ENCODE measurements around the gene PLSCR3.
"Not testable (repeated sequence)": the region's sequence is repeated elsewhere in the genome, so short reads cannot be mapped to it uniquely, and the experiment has no call there.

The PLSCR3 gene

DNA sequence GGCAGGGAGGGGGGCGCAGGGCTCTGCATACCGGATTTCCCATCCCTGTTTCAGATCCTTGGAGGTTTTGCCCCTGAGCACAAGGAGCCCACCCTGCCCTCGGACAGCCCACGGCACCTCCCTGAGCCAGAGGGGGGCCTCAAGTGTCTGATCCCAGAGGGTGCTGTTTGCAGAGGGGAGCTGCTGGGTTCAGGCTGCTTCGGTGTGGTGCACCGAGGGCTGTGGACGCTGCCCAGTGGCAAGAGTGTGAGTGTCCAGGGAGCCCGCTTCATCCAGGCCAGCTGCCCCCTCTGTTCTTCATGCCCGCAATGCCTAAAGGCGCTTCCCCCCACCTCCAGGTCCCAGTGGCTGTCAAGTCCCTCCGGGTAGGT lies 11.0 kb downstream of the PLSCR3 start:
- FAIRE-seq (no peak), DNase-seq (ENCODE audit: insufficient read length, low spot score) (no peak)

DNA sequence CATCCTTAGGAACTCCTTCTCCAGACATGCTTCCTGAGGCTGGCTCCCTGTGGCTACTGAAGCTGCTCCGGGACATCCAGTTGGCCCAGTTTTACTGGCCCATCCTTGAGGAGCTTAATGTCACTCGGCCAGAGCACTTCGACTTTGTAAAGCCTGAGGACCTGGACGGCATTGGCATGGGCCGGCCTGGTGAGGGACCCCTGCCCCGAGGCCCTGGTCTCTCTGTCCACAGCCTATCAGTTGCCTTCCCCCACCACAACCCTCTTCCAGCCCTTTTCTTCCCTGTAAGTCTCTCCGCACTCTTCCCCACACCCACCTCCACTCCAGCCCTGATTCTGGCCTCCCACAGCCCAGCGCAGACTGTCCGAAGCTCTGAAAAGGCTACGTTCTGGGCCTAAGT lies 11.4 kb downstream of the PLSCR3 start:
- FAIRE-seq: no peak
- no peak for DNase-seq (ENCODE audit: insufficient read length, low spot score)

GRCh38 chr17:7380855-7381683 lies 13.3 kb downstream of the PLSCR3 start, which contains the start of gene TNK1:
Gene TNK1, plus strand, starts transcription at chr17:7381089. Its CDS starts 1,838 bp downstream, at chr17:7382927.
- no peak for FAIRE-seq
- no peak for DNase-seq (ENCODE audit: insufficient read length, low spot score)

DNA sequence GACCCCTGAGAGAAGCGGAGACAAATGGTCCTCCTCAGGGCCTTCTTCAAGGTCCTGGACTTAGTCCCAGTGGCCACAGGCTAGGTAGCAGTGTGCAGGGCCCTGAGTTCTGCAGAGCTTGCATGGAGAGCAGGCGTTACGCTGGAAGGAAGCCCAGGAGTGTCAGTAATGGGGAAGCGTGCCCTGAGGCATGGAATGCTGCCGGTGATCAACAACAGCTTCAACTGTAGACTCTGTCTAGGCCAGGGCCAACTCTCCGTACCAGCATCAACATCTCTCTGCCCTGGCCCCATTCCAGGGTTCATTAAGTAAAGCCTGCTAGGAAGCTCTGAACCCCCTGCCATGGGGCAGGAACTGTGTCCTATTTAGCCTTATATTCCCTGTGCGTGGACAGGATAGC lies 14.0 kb downstream of the PLSCR3 start:
- FAIRE-seq (no peak), DNase-seq (ENCODE audit: insufficient read length, low spot score) (no peak)

DNA sequence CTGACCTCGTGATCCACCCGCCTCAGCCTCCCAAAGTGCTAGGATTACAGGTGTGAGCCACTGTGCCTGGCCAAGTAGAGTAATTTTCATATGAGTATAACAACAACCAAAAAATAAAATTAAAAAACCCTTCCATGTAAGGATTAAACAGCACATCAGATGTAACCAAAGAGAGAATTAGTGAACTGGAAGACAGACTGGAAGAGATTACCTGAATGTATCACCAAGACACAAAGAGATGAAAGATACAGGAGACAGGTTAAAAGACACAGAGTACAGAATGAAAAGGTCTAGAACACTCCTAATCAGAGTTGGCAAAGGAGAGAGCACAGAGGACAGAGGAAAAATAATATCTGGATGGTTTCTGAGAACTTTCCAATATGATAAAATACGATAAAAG lies 15.2 kb downstream of the PLSCR3 start:
- FAIRE-seq: no peak
- DNase-seq (ENCODE audit: insufficient read length, low spot score): no peak

DNA sequence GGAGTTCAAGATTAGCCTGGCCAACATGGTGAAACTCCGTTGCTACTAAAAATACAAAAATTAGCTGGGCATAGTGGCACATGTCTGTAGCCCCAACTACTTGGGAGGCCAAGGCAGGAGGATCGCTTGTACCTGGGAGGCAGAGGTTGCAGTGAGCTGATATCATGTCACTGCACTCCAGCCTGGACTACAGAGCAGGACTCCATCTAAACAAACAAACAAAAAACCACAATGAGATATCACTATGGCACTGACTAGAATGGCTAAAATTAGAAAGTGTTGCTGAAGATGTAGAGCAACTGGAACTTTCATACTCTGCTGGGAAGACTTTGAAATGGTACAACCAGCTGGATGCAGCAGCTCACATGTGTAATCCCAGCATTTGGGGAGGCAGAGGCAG lies 20.0 kb downstream of the PLSCR3 start:
- FAIRE-seq: no peak
- DNase-seq (ENCODE audit: insufficient read length, low spot score): no peak

GRCh38 chr17:7370853-7371252 lies 23.5 kb downstream of the PLSCR3 start:
- DNase-seq (ENCODE audit: insufficient read length, low spot score) (no peak), FAIRE-seq (no peak)

GRCh38 chr17:7369825-7370224 lies 24.5 kb downstream of the PLSCR3 start:
- FAIRE-seq (no peak), DNase-seq (ENCODE audit: insufficient read length, low spot score) (no peak)

DNA sequence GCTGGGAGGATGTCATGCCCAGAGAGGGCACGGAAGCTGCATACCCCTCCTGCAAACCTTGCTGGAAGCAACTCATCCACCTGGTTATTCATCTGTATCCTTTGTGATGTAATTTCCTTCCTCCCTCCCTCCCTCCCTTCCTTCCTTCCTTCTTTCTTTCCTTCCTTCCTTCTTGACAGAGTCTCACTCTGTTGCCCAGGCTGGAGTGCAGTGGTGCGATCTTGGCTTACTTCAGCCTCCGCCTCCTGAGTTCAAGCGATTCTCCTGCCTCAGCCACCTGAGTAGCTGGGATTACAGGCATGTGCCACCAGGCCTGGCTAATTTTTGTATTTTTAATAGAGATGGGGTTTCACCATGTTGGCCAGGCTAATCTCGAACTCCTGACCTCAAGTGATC lies 25.7 kb downstream of the PLSCR3 start:
- not testable (repeated sequence) for DNase-seq (ENCODE audit: insufficient read length, low spot score); FAIRE-seq

DNA sequence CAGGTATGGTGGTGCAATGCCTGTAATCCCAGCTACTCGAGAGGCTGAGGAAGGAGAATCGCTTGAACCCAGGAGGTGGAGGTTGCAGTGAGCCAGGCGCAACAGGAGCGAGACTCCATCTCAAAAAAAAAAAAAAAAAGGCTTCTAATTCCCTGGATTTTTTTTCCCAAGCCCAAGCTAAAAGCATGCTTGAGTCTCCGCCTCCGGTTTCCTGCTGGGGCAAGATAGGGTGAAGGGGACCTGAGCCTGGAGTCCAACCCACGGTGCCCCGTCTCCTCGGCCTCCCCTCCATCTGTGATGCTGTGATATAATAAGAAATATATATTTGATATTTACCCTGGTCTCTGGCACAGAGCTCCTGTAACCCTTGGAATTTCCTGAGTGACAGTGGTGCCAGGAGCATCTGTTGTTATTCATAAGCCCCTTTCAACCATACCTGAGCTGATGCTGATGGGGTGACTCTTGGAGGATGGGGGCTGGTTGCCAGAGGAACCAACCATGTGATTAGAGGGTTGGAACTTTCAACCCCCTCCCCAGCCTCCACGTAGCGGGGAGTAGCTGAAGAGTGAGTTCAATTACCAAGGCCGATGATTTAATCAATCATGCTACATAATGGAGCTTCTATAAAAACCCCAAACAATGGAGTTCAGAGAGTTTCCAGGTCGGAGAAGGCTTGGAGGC lies 26.3 kb downstream of the PLSCR3 start:
- no peak for FAIRE-seq

GRCh38 chr17:7367083-7367482 lies 27.2 kb downstream of the PLSCR3 start:
- no peak for DNase-seq (ENCODE audit: insufficient read length, low spot score)
- no peak for FAIRE-seq

More for the DNA sequence above, 26.3 kb downstream of the PLSCR3 start:
- DNase-seq (ENCODE audit: insufficient read length, low spot score): no peak

DNA sequence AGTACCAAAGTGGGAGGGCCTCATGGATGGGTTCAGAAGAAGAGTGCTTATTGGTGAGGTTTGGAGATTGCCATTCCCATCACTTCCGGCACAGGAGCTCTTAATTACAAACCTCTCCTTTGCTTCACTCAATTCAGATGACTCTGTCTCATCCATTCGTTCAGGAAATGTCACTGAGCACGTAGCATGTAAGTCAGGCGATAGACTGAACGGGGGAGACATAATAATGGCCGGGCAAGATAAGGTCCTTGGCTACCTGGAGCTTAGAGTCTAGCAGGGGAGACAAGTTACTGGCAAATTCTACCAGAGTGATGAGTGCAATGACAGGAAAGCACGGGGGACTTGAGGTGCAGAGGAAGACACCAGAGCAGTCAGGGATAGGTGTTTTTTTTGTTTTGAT lies 28.4 kb downstream of the PLSCR3 start:
- not testable (repeated sequence) for DNase-seq (ENCODE audit: insufficient read length, low spot score); FAIRE-seq

DNA sequence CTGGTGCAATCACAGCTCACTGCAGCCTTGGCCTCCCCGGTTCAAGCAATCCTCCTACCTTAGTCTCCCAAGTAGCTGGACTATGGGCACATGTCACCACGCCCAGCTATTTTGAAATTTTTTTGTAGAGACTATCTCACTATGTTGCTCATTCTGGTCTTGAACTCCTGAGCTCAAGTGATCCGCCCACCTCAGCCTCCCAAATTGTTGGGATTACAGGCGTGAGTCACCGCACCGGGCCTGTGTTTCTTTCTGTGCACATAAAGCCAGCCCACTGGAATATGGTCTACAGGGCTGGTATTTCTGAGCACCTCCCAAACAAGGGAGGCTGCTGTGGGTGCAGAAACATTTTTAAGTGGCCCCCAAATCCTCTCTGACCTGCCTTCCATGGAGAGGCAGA lies 31.0 kb downstream of the PLSCR3 start:
- DNase-seq (ENCODE audit: insufficient read length, low spot score) (no peak), FAIRE-seq (no peak)

- DNase-seq (ENCODE audit: insufficient read length, low spot score): no peak
- FAIRE-seq: no peak
These were observed 32.4 kb downstream of the PLSCR3 start for GRCh38 chr17:7361906-7362305.

DNA sequence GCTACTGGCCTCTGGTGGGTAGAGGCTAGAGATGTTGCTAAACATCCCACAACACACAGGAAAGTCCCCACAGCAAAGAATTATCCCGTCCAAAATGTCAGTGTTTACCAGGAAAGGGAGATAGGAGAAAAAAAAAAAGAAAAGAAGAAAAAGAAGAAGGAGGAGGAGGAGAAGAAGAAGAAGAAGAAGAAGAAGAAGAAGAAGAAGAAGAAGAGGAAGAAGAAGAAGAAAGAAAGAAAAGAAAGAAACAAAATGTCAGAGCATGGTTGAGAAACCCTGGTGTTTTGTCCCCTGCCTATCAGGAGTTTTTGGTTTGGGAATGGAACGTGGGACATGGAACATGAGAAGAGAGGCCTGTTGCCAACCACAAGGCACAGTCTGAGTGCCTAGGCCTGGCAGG lies 36.9 kb downstream of the PLSCR3 start:
- no peak for DNase-seq (ENCODE audit: insufficient read length, low spot score)
- FAIRE-seq: no peak

DNA sequence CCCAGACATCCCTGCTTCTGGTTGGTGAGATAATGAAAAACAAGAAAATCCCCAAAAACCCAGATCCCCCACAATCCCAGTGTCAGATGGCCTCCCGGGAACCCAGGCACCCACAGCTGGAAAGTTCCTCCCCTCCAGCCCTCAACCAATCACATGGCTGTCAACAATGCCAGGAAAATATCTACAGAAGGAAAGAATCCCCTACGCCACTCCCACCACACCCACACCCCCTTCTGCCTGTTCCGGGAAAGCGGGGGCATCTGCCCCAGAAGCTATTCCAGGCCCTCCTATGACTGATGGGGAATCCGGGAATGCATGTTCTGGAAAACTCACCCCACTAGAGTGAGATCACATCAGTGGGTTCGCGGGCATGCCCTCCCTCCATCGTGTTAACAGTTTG lies 37.6 kb downstream of the PLSCR3 start:
- no peak for DNase-seq (ENCODE audit: insufficient read length, low spot score)
- no peak for FAIRE-seq

- peak; percentile 97 for FAIRE-seq
- DNase-seq (ENCODE audit: insufficient read length, low spot score): peak; percentile 83
These were observed 38.2 kb downstream of the PLSCR3 start for GRCh38 chr17:7356072-7356549.

GRCh38 chr17:7355573-7355972 lies 38.8 kb downstream of the PLSCR3 start:
- no peak for FAIRE-seq

GRCh38 chr17:7355053-7355452 lies 39.3 kb downstream of the PLSCR3 start, which contains the start of gene TMEM95:
Gene TMEM95, plus strand, starts transcription at chr17:7355156. Its CDS starts 49 bp downstream, at chr17:7355205.
- FAIRE-seq: no peak
- no peak for DNase-seq (ENCODE audit: insufficient read length, low spot score)

More at GRCh38 chr17:7355573-7355972, 38.8 kb downstream of the PLSCR3 start:
- no peak for DNase-seq (ENCODE audit: insufficient read length, low spot score)

DNA sequence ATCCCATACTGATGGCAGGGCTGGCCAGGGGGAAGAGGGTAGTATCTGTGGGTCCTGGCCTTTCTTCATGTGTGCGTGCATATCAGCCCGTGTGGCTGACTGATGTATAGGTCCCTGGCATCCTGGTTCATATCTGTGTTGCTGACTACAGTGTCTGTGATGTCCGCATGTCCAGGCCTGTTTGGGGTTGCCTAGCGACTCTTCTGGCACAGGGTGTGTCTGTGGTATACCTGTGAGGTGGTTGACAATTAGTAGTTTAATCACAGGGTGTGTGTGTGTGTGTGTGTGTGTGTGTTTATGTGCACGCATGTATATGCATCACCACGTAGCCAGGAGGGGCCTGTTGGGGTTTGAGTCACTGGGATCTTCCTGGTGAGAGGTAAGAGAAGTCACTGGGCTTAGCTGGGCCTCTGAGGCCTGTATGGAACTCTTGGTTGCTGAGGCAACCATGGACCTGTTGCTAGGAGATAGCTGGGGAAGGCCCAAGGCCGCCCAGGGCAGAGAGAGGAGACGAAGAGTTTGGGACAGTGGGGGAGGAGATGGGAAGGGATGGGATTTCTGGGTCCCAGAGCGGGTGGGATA lies 40.0 kb downstream of the PLSCR3 start:
- FAIRE-seq (no peak), DNase-seq (ENCODE audit: insufficient read length, low spot score) (no peak)

DNA sequence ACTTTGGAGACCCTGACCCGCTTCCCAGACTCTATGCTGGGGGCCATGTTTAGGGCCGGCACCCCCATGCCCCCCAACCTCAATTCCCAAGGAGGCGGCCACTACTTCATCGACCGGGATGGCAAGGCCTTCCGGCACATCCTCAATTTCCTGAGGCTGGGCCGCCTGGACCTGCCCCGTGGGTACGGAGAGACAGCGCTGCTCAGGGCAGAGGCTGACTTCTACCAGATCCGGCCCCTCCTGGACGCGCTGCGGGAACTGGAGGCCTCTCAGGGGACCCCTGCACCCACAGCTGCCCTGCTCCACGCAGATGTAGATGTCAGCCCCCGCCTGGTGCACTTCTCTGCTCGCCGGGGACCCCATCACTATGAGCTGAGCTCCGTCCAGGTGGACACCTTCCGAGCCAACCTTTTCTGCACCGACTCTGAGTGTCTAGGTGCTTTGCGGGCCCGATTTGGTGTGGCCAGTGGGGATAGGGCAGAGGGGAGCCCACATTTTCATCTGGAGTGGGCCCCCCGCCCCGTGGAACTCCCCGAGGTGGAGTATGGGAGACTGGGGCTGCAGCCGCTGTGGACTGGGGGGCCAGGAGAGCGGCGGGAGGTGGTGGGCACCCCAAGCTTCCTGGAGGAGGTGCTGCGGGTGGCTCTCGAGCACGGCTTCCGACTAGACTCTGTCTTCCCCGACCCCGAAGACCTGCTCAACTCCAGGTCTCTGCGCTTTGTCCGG lies 41.3 kb downstream of the PLSCR3 start:
- FAIRE-seq: no peak
- DNase-seq (ENCODE audit: insufficient read length, low spot score): no peak
